SIG-M5 treated with dmso at 0.1 percent for 504 hours (cell line): Measurements from ENCODE around the gene FOXP1.

Source experiments
- DNase-seq: peaks from one replicate; lab custom pipeline; 2025; ENCODE audit not compliant: unreplicated experiment; lab: John Stamatoyannopoulos, UW

The FOXP1 gene

DNA sequence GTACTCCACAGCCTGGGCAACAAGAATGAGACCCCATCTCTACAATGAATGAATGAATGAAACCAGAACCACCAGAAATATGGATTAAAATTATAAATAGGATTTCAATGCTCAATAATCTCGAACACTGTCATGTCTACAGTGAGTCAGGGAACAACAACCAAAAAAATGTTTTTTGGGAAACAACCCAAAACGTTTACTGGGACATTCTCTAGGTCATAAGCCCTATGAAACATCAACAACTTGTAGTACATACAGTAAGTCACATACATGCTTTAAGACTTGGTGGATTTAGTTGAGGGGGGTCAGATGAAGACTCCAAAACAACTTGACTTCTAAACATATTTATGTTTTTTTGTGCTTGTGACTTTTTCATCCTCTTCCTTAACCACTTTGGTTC, 511.2 kb downstream of the FOXP1 start:
- DNase-seq, result no peak

DNA sequence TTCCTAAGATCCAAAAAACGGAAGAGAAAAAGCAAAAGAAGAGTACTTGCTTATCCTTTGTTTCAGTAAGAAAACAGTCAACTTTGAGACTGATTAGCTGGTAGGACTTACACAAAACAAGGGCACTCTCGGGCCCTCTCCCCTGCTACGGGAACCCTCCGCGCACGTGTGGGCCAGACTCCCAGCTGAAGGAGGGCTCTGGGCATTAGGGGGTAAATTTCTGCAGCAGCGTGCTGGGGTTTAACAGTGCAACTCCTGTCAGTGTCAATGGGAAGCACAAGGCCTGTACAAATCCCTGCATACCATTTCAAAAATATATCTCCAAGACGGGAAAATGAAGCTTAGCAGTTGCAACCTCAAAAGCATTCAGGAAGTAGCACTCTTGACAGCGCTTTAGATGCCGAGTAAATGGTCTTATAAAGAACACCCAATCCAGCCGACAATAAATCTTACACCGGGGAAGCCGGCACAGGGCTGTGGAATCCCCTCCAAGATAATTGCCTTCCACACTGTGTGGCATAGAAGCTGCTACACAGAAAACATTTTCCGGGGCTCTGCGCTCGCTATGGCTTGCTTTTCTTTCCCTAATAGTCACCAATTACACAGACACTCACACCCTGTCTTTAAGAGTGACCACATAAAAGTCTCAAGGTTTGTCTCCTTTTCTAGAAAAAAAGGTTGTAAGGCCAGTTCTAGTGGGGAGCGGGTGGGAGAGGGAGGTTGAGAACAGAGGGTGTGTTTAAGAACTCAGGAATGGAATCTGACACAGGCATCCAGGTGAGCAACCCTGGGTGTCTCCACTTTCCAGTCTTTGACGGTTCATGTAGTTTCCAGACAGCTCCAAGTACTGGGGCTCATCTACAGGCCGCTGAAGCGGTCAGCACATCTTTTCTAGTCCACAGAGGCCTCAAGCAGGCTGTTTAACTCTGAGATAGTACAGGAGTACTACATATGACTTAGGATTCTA, 512.7 kb downstream of the FOXP1 start:
- DNase-seq, result no peak

DNA sequence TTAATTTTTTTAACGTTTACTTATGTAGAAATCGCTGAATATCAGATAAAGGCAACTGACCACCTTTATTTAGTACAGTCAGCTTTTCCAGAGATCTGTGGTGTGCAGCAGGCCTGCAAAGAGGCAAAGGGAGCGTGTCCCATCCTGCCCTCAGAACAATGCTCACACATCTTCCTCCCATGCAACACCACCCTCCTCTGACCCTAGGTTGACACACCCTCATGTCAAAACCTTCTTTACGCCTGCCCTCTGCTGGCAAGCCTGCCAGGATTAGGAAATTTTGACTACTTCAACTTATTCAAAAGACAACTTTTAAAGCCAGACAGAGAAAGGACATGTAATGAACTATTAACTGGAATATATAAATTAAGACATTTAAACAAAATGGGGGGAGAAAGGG, 513.7 kb downstream of the FOXP1 start:
- DNase-seq, result peak; percentile 84

DNA sequence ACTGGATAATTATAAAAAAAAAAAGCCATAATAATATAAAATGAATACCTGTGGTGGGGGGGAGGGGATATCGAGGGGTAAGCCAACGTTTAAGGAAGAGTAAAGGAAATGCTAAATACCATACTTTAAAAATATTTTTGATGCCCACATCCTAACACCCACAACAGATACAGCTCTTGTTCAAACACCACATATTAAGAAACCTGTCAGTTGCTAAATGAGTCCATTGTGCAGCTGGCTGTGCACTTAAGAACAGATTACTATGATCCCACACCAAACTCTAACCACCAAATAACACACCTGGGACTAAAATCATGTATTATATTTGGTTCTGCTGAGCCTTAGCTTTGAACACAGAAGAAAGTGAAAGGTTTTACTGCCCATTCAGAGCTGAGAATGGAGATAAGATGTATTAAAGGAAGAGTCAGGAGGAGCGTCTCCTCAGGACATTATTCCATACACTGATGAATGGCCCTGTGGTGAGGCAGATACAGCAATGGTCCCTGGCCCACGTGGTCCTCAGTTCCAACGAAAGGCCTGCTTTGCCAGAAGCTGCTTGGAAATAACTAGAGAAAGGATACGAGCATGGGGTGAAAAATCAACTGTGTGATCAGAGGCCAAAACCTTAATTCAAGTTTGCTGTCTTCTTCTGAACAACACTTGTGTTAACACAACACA, 515.4 kb downstream of the FOXP1 start:
- no peak for DNase-seq

DNA sequence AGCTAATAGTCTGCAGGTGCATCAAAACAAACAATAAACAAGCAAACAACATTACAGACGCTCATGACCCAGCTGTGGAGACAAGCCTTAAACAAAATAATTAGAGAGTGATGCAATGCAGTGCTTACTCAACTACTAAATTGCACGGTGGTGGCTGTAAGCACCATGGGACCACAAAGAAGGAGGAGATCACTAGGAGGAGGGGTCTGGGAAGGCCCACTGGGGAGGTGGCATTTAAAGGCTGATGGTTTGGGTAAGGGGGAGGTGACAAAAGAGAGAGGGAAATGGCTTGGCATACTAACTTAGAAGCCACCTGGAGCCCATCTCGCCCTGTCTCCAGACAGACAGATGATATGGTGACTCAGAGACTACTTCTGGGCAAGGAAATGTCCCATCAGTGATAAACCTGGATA, 516.7 kb downstream of the FOXP1 start:
- DNase-seq, result peak; percentile 83

DNA sequence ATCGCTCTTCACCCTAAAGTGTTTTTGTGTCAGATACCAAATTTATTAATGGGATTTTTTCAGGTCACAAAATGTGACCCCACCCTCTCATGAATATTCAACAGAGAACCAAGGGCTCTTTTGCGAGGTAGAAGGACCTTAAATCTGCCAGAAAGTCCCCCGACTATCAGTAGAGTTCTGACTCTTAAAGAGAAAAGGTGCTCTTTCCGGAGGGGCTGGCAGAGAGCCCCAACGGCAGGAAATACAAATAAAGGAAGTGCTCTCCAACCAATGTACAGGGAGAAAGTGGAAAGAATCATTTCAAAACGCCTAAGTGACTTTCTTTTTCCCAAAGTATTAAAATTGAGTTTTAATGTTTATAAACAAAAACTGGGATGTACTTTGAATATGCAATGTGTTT, 517.2 kb downstream of the FOXP1 start:
- DNase-seq, result peak; percentile 61

DNA sequence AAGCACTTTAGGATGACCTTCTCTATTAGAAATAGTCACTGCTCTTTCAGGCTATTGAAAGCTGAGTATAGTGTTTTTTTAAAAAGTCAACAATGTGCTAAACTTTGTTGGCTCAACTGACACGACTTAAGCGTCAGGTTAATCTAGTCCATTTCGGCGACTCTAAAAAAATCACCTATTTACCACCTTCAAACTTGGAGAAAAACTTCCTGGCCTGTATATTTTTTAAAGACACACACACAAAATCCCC, 517.8 kb downstream of the FOXP1 start:
- DNase-seq, result no peak

DNA sequence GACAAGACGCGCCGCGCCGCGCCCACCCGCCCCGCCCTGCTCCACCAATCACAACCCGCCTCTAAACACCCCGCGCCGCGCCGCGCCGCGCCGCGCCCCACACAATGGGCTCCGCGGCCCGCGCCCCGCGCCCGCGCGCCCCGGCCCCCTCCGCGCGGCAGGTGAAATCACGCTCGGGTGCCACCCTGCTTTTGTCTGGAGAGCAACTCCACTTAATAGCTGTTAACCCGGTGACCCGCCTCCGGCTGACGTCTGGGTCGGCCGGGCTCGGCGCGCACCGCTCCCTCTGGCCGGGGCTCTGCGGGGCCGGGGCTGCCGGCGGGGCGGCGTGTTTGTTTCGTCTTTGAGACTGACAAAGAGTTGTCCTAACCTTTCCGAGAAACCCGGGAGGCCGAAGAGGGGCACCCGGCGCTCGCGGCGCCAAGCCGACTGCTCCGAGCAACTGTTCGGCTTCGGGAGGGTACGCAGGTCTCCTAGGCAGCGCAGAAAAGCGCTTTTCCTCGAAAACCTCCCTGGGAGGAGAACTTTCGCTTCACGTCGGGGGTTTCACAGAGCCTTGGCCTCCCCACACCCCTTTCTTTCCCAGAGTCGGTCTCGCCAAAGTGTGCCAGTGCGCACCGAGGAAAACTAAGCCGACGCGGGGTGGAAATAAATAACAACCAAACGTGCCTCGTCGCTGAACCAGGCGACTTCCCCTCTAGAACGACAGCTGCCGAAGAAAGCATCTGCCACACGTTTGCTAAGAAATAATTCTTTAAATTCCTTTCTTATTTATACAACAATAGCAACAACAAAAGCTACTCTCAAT, 518.4 kb downstream of the FOXP1 start:
- peak; percentile 66 for DNase-seq

DNA sequence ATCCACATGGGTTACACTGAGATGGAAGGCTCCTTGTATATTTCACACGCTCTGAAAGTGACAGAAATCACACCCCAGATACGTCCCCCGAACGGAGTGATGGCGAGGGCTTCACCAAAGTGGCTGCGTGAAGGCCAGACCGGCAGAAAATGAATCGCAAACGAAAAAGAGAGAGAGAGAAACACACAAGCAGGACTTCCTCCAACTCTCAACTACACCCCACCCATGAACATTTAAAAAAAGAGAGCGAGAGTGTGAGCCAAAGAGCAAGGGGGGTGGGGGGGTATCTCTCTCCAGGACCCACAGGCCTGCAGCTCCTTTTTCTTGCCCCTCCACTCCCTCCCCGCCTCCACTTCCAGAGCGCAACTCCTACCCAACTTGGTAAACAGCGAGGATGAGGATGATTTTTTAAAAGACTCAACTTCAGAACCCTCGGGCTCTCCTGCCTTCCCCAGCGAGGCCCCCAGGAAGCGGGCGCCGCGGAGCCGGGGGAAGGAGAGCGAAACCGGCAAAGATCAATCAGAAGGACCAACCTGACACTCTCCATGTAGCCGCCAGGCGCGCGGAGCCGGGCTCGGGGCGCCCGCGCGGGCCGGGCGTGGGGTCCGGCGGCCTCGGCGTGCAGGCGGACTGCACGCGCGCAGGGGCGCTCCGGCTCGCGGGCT, 519.1 kb downstream of the FOXP1 start:
- DNase-seq, result peak; percentile 68

DNA sequence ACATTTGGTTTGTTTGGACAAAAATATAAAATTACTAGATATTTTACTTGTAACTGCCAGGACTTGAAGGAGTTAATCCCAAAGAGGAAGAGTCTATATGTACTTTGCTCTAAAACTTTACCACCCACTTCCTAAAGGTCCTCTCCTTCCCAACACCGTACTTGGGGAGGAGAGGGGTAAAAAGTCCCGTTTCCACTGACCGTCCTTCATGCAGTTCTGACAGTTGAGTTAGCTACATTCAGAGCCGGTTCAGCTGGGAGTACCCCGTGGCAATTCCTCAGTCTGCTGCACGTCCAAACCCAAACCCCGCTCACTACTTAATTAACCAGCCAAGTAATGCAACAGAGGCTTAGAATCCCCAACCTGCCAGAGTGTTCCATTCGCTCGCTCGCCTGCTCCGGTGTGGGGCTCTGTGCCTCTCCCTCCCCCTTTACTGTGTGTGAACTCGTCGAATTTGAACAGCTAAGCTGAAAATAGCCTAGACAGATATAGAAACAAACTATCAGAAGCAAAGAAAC, 519.7 kb downstream of the FOXP1 start:
- peak; percentile 68 for DNase-seq

DNA sequence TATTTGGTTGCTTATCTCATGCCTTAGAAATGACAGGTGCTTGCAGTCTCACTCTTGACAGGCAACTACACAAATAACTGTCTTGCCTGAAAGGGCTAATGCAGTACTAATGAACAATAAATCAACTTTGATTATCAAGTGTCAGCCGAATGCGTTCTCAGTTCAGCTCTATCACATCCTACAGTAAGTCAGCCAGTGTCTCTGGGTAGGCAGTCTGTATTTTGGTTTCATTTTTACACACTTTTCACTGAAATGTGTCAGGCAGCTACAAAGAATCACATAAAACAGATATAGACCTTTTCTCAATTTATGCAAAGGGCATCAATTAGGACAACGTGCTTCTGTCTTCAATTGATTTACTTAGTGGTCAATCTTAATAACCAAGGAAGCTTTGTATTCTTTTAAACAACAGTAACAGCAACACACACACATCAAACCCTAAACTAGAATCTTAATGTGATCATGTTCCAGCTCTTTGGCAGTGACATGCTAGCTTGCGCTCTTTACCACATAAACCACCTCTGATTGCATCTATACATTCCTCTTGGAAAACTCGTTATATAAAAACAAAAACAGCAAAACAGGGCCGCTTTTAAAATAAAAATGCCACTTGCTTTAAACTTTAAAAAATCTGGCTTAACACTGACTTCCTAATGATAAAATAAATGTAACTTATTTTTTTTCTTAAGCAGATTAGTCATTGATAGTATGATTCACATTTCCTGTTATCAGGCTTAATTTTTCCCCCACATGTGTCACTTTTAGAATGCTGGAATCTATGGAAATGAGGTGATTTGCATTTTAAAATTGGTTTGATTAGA, 520.4 kb downstream of the FOXP1 start:
- no peak for DNase-seq

DNA sequence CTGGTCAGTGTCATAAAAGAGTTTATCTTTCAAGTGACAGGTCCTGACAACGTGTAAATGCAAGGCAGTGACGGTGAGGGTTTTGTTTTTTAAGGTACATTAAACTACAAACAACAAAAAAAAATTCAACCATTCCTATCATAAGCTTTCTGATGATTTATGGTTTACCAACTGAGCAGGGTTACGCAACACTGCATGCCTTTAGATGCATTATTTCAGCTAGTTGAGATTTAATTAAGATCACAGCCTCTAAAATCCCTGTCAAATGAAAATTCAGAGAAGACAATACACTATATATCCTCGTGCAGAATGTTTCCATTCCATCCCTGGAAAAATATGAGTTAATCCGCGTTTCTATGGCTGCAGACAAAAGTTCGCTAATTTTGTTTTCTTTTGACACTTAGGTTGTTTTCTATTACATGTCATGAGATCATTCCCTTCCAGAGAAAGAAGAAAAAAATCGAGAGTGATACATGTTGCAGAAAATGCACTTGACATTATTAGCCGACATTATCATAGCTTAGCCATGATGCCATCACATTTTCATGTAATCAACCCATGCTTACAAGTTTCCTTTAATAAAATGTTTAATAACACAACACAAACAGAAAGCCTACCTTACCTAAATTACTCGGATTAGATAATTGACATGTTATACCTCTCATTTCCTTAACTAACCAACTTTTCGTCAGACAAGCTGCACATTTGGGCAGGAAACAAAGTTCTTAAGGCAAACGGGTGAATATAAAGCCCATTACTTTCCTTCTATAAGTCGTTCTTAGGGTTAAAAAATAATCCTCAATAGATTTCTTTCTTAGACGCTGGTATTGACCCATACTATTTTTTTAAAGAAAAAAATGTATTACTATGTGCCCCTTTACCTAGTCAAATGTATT, 521.2 kb downstream of the FOXP1 start:
- no peak for DNase-seq

DNA sequence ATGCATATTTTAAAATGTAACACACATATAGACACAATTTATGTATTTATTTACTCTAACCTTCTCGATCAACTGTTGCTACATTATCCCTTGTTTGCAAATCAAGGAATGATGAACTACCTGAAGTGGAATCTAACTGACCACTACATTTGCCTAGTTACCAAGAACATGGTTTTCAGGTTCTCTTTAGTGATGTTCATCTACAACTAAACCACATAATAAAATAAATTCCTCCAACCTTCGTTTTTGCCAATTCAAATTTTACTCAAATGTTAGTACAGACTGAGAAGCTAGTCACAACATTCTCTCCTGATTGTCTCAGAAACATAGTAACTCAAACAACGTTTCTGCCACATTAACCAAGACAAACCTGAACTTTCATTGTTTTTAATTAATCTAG, 521.9 kb downstream of the FOXP1 start:
- DNase-seq, result no peak

DNA sequence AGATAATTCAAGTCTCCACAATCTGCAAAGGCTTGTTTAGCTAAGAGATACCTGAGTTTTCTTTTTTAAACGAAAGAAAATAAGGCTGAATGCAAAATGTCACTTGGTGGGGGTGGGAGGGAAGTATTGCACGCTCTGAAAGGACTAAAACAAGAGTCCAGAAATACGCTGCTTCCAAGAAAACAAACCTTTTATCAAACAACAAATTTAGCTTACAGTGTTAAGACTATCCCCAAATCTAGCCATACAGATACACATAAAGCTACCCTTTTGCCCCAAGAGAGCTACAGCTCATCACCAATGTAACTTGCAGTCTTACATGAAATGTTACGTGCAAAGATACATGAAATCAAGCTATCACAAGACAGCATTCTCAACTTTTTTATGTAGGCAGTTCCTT, 522.5 kb downstream of the FOXP1 start:
- DNase-seq, result no peak

DNA sequence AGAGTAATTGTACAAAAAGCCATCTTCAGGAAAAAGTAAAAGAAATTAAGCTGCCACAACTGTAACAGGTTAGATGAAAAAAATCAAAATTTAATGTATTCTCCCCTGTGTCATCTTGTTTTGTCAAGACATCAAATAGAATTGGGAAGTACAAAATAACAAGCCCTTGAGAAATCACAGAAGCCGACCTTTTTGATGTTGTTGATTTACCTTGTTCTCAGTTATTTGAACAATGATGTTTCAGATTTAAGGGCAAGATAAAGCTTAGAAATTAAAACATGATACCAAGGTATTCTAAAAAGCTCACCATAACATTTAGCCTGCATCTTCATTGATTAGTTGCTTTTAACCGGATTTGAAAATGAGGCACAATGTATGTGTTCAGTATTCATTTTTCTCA, 523.0 kb downstream of the FOXP1 start:
- no peak for DNase-seq

DNA sequence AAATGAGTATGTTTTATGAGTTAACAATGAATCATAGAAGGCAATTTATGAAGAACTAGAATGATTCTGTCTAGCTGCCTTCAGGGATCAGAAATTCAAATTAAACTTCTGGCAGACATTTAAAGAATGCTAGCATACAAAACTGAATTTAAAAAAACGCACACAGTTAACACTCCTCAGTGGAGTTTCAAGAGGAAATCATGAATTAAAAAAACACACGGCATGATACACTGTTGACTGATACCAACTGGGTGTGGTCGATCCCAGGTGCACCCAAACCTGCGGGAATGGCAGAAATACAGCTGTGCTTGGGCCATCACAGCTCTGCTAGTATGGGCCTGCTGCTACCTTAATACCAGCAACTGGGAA, 526.0 kb downstream of the FOXP1 start:
- no peak for DNase-seq

DNA sequence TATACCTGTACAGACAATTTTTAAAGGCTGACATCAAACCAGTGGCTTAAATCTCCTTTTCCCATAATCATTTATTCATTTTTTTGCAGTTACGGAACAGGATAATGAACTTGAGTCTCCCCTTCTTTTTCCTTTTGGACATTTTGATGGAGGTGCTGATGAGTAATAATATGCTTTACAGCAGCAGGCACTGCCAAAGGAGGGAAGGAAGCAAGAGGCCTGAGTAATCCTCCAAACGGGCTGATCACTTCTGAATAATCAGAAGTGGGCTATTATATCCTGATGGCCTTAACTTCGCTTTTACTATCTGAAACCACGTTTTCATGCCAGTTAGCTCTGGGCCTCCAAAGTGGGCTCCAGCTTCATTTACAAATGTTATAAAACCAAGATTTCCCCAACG, 527.2 kb downstream of the FOXP1 start:
- no peak for DNase-seq

DNA sequence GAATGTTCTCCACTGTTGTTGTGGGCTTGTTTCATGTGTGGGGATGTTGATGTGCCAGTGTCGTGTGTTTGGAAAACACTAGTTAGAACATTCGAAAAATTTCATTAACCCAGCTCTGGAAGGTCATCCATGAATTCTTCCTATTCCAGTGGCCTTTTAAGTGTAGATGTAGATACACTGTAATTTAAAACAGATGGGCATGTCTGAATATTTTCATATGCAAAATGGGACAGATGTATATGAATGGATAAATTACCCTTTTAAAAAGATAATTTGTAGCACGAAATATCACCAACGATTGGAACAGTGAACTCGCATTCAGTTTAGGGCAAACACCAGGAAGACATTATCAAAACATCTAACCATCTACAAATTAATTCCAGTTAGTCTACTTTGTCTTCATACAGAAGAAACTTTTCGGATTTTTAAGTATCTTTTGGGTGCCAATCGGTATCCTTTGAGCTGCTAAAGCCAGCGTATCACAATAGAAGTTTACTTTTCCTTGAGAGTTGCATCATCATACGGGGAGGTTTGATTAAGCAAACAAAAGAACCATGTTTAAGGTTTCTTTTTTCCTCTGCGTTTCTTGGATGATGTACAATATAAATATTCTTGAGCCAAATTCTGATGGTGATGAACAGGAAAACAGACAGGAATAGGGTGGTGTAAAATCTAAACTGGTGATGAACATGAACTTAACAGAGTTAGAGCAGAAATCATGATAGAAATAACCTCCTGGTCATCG, 528.1 kb downstream of the FOXP1 start:
- DNase-seq, result no peak

DNA sequence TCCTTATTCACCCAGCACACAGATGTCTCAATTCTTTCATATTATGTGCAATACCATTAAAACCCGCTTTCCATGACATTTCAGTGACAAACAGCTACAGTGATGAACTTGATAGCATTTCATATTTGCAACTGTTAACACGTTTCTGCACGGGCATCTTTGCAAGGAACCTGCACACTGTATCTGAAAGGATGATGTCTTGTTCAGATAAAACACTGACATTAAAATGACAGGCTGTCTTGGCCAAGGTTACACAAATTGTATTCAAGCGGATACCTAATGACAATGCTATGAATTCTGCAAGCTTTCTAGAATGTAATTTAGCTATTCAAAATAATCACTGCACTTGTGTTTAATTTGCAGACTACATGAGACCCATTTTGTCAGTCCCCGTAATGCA, 529.2 kb downstream of the FOXP1 start:
- no peak for DNase-seq
